Inflammatory macrophage treated with lipopolysaccharide for 1 hour (primary cell): Measurements from ENCODE around the gene RAD50.
"Not testable (repeated sequence)": the region's sequence is repeated elsewhere in the genome, so short reads cannot be mapped to it uniquely, and the experiment has no call there.

Experiments
- DNase-seq, 2 donors: peaks; one replicate each; pipeline ENCODE4 v3.0.0-alpha.2; 2020 to 2022

The RAD50 gene

GRCh38 chr5:132677682-132678400 lies 121.1 kb downstream of the RAD50 start:
- DNase-seq: no peak

DNA sequence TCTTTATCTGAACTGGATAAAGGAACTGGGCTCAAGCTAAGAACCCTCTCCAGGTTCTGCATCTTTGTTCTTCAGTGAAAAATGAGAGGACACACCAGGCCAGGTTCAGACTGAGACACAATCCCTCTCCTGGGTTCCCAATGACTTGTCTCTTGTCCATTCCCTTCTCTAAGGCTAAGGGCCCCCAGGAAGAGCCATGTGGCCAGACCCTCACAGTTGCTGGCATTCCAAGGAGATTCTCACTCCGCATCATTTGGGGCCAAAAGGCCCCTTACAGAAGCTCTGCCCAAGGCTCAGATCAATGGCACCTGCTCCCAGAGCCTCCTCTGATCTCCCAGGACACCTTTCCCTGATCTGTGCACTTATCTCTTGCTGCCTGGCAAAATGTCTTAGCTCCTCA lies 122.0 kb downstream of the RAD50 start:
- no peak for DNase-seq

- no peak for DNase-seq
Measured at GRCh38 chr5:132679166-132679565, 122.4 kb downstream of the RAD50 start.

DNA sequence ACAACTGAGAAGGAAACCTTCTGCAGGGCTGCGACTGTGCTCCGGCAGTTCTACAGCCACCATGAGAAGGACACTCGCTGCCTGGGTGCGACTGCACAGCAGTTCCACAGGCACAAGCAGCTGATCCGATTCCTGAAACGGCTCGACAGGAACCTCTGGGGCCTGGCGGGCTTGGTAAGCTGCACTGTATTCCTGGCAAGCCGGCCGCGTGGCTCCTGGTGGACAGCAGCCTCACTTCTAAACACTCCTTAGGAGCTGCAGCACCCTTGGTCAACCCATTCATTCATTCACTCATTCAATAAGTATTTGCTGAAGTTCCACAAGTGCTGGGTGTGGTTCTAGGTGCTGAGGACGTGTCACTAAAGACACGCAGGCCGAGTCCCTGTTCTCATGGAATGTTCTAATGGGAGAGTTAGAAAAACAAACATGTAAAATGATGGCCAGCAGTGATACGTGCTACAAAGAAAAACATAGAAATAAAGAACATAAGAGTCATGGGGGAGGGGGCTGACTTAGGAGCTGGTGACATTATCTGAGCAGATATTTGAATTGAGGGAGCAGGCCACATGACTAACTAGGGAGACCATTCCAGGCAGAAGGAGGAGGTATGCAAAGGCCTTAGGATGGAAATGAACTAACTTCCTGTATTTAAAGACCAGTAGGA lies 123.1 kb downstream of the RAD50 start:
- DNase-seq: no peak

DNA sequence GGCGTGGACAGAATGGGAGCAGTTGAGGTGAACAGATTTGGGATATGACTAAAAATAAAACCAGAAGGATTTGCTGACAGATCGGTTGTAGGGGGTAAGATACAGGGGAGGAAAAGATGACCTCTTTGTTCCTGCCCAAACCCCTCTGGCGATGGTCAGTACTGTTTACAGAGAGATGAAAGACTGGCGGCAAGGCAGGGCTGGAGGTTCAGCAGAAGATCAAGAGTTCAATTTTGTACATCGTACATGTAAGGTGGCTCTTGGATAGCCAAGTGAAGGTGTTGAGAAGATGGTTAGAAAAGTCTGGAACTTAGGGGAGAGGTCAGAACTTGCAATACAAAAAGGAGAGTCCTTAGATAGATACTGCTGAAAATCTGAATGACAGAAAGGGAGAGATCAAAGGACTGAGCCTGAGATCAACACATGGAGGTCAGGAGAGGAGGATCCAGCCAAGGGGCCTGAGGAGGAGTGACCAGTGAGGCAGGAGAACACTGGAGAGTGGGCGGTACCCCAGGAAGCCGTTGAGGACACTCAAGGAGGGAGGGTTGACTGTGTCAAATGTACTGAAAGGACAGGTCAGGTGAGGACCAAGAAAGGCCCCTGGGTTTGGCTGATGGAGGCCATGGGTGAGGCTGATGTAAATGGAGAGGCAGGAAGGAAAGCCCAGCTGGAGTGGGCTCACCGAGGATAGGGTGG lies 124.2 kb downstream of the RAD50 start:
- no peak for DNase-seq

- no peak for DNase-seq
Measured at GRCh38 chr5:132681476-132681831, 124.7 kb downstream of the RAD50 start.

- DNase-seq: no peak
Measured at GRCh38 chr5:132681983-132682382, 125.2 kb downstream of the RAD50 start.

DNA sequence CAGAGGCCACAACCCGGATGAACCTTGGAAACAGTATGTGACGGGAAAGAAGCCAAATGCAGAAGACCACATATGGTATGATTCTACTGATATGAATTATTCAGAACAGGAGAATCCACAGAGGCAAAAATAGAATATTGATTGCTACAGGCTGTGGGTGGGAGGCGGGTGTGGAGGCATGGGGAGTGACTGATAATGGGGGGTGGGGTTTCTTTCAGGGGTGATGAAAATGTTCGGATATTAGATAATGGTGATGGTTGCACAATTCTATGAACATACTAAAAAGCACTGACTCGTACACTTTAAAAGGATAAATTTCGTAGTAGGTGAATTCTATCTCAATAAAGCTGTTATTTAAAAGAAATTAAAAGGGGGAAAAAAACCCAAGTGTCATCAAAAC lies 127.7 kb downstream of the RAD50 start:
- no peak for DNase-seq

GRCh38 chr5:132684922-132685720 lies 128.3 kb downstream of the RAD50 start:
- DNase-seq: no peak

- DNase-seq: no peak
Measured at GRCh38 chr5:132686193-132686592, 129.4 kb downstream of the RAD50 start.

- DNase-seq: no peak
Measured at GRCh38 chr5:132687995-132688394, 131.2 kb downstream of the RAD50 start.

- DNase-seq: no peak
Measured at GRCh38 chr5:132688536-132689339, 132.0 kb downstream of the RAD50 start.

- DNase-seq: no peak
Measured at GRCh38 chr5:132689513-132689912, 132.7 kb downstream of the RAD50 start.

- DNase-seq: no peak
Measured at GRCh38 chr5:132690156-132690555, 133.4 kb downstream of the RAD50 start.

DNA sequence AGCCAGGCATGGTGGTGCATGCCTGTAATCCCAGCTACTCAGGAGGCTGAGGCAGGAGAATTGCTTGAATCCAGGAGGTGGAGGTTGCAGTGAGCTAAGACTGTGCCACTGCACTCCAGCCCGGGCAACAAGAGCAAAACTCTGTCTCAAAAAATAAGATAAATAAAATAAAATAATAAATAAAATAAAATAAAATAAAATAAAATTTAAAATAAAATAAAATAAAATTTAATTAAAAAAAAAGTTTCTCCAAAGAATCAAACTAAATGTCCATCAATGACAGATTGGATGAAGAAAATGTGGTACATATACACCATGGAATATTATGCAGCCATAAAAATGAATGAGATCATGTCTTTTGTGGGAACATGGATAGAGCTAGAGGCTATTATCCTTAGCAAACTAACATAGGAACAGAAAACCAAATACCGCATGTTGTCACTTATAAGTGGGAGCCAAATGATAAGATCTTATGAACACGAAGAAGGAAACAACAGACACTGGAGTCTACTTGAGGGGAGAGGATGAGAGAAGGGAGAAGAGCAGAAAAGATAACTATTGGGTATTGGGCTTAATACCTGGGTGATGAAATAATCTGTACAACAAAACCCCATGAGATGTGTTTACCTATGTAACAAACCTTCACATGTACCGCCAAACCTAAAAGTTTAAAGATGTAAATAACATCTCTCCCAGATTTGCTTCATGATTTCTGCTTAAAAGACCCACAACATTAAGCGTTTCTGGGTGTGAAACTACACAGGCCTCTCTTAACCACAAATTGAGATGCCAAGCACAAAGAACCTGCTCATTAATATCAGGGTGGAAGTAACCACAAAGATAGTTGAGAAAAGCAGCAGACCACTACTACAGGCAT lies 135.2 kb downstream of the RAD50 start:
- DNase-seq: not testable (repeated sequence)

DNA sequence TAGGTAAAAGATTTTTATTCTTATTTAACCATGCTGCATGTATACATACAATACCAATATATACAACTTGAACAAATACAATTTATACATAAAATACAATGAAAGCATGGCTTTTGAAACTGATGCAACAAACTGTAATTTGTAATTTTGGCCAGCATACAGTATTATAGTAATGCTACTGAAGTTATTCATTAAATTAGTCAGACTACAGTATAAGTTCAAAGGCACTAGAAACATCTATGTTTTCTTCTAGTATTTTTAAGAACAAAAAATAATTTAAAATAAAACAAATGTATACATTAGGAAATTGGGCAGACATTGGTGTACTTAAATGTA lies 135.8 kb downstream of the RAD50 start:
- DNase-seq: no peak
